Activated T-cell treated with anti-CD3 and anti-CD28 coated beads, Interleukin-2, amount 50 U/mL, for 4 hours (primary cell): Measurements from ENCODE around the gene INO80D. TPM values are rescaled to one million over a fixed set of nuclear protein-coding genes. Genes with fewer than 3 reads are reported as not detected.
"Not testable (repeated sequence)": the region's sequence is repeated elsewhere in the genome, so short reads cannot be mapped to it uniquely, and the experiment has no call there.

Source experiments
- ATAC-seq, 2 donors: fragments of 200-7000 bp; cut with Tn5 transposase; one replicate each; pipeline ENCODE4 v1.10.0; 2021
- DNase-seq: peaks from one replicate; pipeline ENCODE4 v3.0.0-alpha.2; 2020
- H3K27me3 Mint-ChIP-seq: one replicate; pipeline ENCODE4 v1.8.0; 2021; ENCODE audit warnings: low read depth, mixed read lengths
- H3K36me3 Mint-ChIP-seq: one replicate; pipeline ENCODE4 v1.8.0; 2022; ENCODE audit warnings: mixed read lengths; ENCODE audit not compliant: insufficient read depth
- H3K4me1 Mint-ChIP-seq: one replicate; pipeline ENCODE4 v1.8.0; 2021; ENCODE audit warnings: low read depth, mixed read lengths
- H3K4me3 Mint-ChIP-seq: one replicate; pipeline ENCODE4 v1.8.0; 2021; ENCODE audit warnings: mild to moderate bottlenecking, moderate library complexity, mixed read lengths
- H3K9me3 Mint-ChIP-seq: one replicate; pipeline ENCODE4 v1.8.0; 2021; ENCODE audit warnings: mixed read lengths
- total RNA-seq, 3 donors: library from RNA; stranded (reverse); gene quantifications; one replicate each; pipeline ENCODE4 v1.2.1, GENCODE V29; 2021

INO80D gene
- total RNA-seq, 3 donors from 2014 or later, result 20.6 to 22.3 (median 21.4) TPM

DNA sequence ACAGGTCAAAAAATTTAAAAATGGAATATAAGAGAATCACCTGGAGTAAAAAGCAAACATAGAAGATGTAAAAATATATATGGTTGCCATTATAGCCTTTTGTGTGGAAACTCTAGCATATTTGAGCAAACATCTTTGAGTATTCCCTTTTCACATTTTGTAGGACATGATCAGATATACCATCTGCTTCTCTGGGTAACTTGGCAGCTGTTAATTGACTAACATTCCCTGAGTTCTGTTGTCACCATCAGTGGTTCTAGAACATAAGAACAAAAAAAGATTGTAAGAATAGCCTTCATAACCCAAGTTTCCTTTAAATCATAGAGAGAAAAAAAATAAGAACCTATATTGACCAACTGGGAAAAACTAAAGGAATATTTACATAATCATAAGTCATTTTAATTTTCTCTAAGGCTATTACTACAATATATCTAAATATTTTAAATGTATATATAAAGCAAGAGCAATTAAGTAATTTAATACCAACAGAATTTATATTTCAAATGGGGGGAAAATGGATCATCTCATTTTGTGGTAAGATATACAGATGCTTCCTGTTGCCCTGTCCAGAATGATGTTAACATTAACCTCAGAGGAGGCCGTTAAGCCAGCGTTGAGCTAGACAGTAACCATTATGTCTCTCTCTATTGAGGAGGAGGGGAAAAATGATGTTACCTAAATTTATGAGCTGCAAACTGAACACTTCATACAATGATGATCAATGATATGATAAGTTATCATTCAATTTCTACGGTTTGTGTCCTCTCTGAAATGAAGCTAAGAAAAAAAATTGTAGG, 9.8 kb upstream of the INO80D start:
- Mint-ChIP-seq H3K27me3 (no peaks in the 10 kb centered on the region), H3K9me3 (no peaks in the 10 kb centered on the region), H3K4me1 (no peaks in the 10 kb centered on the region), H3K4me3 (no peak overlapping the region), H3K36me3 (no peaks in the 10 kb centered on the region)
- ATAC-seq (no peak), DNase-seq (no peak)

DNA sequence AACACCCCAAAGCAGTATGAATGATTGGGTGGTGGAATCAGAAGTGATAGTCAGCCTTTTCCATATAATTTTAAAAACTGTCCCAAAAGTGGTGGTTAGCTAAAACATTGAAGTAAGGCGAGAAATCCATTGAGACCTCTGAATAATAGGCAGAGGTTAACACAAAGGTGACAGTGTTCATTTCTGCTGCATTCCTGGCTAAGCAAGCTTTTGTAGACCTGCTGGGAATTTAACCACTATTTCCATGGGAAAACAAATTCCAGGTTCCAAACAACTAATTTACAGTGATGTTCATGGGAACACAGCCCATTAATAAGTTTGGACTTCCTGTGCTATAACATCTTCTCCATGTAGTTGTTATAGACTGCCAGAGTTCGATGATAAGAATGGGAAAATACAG, 6.3 kb upstream of the INO80D start:
- no peak overlapping the region for H3K4me3 Mint-ChIP-seq
- peaks cover 8% of the 10 kb centered on the region for H3K4me1 Mint-ChIP-seq
- ATAC-seq, result no peak
- no peak for DNase-seq
- no peaks in the 10 kb centered on the region for H3K27me3 Mint-ChIP-seq
- no peaks in the 10 kb centered on the region for H3K9me3 Mint-ChIP-seq
- H3K36me3 Mint-ChIP-seq, result peaks cover 1% of the 10 kb centered on the region

DNA sequence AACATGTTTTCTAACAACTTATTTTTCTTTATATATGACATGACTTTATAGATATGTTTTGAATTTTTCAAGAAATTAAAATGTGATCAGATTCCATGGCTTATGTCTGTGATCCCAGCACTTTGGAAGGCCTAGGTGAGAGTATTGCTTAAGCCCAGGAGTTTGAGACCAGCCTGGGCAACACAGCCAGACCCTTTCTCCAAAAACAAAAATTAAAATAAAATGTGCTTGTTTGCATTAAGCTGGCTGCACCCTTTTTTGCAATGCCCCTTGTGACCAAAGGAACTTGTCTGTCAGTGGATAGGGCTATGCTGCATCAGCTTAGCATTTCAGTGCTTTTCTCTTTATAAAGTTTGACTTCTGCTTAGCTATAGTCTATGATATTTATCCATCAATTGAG, 2.3 kb upstream of the INO80D start:
- no peaks in the 10 kb centered on the region for H3K9me3 Mint-ChIP-seq
- H3K27me3 Mint-ChIP-seq, result no peaks in the 10 kb centered on the region
- H3K4me1 Mint-ChIP-seq, result peaks cover 25% of the 10 kb centered on the region
- ATAC-seq (no peak), DNase-seq (no peak)
- no peak overlapping the region for H3K4me3 Mint-ChIP-seq
- H3K36me3 Mint-ChIP-seq, result peaks cover 1% of the 10 kb centered on the region

DNA sequence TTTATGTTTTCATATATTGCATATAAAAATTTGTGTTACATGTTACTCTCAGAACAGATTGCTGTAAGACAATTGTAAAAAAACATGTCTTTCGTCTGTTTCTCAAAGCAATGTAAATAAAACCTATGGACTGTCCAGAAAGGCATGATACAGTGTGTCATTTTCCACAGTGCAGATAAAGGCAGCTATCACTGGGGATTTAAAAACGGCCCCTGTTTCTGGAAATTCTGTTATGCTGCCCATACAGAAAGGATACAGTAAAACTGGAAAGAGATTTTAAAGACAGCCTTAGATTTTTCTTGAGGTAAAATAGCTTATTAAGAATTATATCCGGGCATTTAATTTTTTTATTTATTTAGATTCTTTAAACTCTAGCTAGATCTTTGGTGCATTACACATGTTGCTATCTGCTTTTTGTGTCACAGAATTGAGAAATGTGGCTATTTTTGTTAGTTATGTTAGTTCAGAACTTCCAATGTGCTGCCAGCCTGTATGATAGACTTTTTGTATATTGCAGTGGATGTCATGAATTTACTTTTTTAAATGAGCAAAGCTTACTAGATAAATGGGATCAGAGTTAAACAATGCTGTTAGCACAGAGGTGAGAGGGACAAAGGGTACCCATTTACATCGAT, 859 bp upstream of the INO80D start:
- Mint-ChIP-seq H3K27me3 (no peaks in the 10 kb centered on the region), H3K4me3 (peak overlapping the region; percentile 99), H3K36me3 (peaks cover 1% of the 10 kb centered on the region), H3K4me1 (peaks cover 32% of the 10 kb centered on the region), H3K9me3 (no peaks in the 10 kb centered on the region)
- no peak for DNase-seq
- no peak for ATAC-seq

DNA sequence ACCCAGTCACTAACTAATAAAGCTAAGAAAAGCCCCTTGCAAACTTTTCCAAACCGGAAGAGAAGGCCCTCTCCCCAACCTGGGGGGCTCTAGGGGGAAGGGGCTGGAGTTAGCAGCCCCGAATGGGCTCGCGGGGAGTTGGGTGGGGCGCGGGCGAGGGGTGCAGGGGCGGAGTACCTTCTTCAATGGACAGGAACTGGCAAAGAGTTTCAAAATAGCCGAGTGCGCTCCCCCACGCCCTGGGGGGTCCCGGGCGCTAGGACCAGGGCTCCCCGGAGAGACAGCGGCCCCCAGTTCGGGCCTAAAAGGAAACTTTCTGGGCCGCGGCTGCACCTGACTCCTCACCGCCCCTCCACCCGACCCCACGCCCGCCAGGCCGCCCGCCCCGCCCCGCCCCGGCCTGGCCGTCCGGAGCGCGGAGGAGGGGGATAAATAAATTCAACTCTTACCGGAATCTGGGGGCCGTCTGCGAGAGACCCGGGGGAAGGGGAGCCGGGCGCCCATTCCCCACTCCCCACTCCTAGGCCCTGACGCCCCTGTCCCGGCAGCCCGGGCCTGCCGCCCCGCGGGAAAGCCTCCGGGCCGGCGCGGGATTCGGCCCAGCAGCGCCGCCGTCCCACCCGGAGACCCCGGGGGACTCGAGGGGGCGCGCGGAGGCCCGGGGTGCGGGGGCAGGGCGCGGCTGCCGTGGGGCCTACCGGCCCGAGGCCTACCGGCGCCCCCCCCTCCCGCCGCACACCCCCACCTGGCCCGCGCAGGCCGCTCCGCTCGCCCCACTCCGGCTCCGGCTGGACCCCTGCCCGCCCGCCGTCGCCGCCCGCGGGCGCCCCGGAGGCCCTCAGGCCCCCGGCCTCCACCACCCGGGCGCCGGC, 868 bp downstream of the INO80D start:
- DNase-seq, result peak; percentile 22
- H3K4me3 Mint-ChIP-seq, result peak overlapping the region; percentile 99
- H3K36me3 Mint-ChIP-seq, result peaks cover under 1% of the 10 kb centered on the region
- peaks cover 42% of the 10 kb centered on the region for H3K4me1 Mint-ChIP-seq
- ATAC-seq, result peak; percentile 44 to 49
- H3K9me3 Mint-ChIP-seq, result no peaks in the 10 kb centered on the region
- H3K27me3 Mint-ChIP-seq, result no peaks in the 10 kb centered on the region

DNA sequence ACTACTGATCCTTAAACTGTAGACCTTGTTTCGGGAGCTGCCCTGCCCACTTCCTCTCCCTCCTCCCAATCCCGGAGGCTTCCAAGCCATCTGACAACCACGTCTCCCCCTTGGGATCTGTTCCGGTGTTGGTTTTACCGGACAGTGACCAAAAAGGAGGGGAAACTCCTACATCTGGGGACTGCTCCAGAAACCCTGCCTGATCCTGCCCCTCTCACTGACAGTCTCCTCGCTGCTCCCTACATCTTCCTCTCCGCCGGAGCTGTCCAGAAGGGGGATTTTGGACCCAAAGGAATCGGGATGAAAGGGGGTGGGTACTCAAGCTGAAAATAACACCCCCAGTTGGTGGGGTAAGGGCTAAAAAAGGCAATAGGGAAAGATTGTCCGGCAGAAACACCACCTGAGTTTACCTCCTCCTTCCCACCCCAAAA, 1.5 kb downstream of the INO80D start:
- H3K36me3 Mint-ChIP-seq, result no peaks in the 10 kb centered on the region
- no peak for ATAC-seq

DNA sequence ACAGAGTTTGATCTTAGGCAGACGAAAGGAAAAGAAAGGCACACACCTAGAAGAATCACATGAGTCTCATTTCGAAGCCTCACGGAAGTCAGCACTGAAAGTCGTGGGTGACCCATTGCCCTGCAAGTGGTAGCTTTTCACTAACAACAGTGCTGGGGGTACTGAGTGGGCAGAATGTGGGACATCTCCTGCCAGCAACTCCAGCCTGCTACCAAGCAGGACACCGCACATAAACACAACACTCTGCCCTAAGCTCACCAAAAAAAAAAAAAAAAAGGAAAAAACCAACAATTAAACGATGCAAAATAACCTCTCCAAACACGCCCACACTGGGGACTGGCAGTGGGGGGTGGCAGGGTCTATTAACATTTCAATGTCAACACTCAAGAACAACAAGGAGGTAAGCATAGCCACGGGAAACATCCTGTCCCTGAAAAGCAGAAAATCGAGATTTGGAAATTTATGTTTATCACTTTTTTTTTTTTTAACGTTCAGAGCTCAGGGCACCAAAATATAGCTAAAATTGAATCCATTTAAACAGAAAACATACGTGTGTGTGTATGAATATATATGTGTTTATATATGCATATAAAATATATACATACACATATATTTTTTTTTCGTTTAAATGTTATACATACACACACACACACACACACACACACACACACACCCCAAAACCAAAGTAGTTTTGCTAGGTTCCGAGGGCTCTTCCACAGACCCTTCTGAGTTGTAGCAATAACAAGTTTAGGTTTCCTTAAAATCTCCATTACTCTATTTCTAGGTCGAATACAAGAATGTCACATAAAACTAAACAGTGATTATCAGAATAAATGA, 2.2 kb downstream of the INO80D start:
- ATAC-seq (no peak), DNase-seq (no peak)
- peaks cover 49% of the 10 kb centered on the region for H3K4me1 Mint-ChIP-seq
- peak overlapping the region; percentile 97 for H3K4me3 Mint-ChIP-seq
- H3K36me3 Mint-ChIP-seq, result no peaks in the 10 kb centered on the region
- no peaks in the 10 kb centered on the region for H3K9me3 Mint-ChIP-seq
- no peaks in the 10 kb centered on the region for H3K27me3 Mint-ChIP-seq

More for the DNA sequence above, 1.5 kb downstream of the INO80D start:
- Mint-ChIP-seq H3K4me1 (peaks cover 49% of the 10 kb centered on the region), H3K4me3 (peak overlapping the region; percentile 97), H3K27me3 (no peaks in the 10 kb centered on the region), H3K9me3 (no peaks in the 10 kb centered on the region)
- DNase-seq, result no peak

DNA sequence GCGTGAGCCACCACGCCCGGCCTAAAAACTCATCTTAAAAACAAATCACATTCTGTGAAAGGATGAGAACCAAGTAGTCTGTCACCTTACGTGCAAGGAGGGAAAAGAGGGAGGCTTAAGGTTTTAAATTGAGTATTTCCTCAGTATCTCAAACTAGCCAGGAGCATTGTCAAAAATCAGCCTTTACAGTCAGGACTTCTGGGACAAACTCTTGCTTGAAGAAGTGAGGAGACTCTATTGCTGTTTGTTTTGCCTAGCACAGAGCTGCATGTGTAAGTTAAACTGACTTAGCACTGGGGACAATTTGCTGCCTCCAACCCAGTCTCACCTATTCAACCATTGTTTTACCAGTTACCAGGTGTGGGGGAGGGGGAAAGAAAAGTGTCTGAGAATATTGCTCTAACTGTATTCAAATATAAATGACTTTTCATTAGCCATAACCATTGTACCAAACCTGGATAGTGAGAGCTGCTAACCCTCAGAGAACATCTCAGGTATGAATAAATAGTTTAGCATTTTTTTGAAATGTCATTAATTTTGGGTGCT, 3.6 kb downstream of the INO80D start:
- Mint-ChIP-seq H3K4me1 (peaks cover 52% of the 10 kb centered on the region), H3K27me3 (no peaks in the 10 kb centered on the region), H3K9me3 (no peaks in the 10 kb centered on the region), H3K4me3 (no peak overlapping the region), H3K36me3 (peaks cover 3% of the 10 kb centered on the region)
- DNase-seq (no peak), ATAC-seq (no peak)

DNA sequence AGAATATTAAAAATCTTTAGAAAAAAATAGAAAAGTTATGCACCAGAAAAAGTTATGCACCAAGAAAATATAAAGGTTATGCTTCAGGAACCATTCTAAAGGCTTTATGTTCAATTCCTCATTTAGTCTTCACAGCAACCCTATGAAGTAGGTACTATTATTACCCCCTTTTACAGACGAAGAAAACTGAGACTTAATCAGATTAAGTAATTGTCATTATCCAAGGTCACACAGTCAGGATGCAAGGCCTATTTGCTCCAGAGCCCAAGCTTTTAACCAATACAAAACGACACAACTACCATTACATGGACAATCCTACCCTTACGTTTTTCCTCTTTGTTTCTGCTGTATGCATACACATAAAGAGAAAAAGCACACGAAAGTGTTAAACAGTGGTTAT, 5.0 kb downstream of the INO80D start:
- ATAC-seq (no peak), DNase-seq (no peak)
- H3K36me3 Mint-ChIP-seq, result peaks cover 3% of the 10 kb centered on the region
- no peaks in the 10 kb centered on the region for H3K9me3 Mint-ChIP-seq
- H3K27me3 Mint-ChIP-seq, result no peaks in the 10 kb centered on the region
- H3K4me1 Mint-ChIP-seq, result peaks cover 41% of the 10 kb centered on the region
- H3K4me3 Mint-ChIP-seq, result no peak overlapping the region

DNA sequence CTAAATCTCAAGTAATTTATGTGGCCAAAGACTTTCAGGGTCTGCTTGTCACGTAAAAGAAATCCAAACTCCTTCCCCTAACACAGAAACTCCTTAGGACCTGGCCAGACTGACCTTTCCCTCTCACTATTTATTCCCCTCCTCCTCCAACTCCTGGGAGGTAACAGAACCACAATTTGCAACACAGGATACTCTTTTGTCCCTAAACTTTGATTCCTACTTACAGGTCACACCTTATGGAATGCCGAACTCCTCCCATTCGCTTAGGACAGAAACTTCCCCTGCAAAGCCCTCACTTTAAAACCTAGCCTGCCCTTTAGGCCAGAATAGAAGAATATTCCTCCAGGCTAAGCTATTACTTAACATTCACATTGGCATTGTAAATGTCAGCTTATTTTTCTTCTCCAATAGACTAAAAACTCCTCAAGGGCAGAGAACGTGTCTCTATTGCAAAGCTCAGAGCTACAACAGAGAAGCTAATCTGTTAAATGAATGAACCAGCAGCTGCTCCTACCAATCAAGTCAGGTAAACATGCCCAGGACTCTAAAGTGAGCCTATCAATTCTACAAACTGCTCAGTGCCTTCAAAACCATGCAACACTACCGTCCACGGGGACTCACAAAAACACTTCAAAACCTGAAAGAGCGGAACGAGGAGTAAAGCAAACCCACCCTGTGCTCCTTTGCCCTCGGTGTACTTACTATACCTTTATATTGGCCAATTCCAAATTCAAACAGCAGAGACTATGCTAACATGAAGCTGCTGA, 6.1 kb downstream of the INO80D start:
- H3K4me3 Mint-ChIP-seq, result no peak overlapping the region
- ATAC-seq, result no peak
- H3K27me3 Mint-ChIP-seq, result no peaks in the 10 kb centered on the region
- H3K36me3 Mint-ChIP-seq, result peaks cover 3% of the 10 kb centered on the region
- no peak for DNase-seq
- peaks cover 44% of the 10 kb centered on the region for H3K4me1 Mint-ChIP-seq
- no peaks in the 10 kb centered on the region for H3K9me3 Mint-ChIP-seq

DNA sequence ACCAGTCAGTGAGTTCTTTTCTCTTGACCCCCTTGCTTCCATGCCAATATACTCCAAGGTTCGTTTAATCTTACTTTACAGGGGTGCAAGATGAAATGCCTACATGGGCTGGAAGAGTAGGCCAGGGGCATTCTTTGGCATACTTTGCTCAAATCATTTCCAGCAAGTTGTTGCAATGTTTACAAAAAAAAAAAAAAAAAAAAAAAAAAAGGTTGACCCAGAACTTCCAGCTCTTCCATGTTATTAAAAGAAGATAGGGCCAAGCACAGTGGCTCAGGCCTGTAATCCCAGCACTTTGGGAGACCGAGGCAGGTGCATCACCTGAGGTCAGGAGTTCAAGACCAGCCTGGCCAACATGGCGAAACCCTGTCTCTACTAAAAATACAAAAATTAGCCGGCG, 8.1 kb downstream of the INO80D start:
- H3K36me3 Mint-ChIP-seq, H3K4me3 Mint-ChIP-seq, H3K27me3 Mint-ChIP-seq, DNase-seq, H3K9me3 Mint-ChIP-seq, ATAC-seq: not testable (repeated sequence)
- H3K4me1 Mint-ChIP-seq, result peaks cover 47% of the 10 kb centered on the region

DNA sequence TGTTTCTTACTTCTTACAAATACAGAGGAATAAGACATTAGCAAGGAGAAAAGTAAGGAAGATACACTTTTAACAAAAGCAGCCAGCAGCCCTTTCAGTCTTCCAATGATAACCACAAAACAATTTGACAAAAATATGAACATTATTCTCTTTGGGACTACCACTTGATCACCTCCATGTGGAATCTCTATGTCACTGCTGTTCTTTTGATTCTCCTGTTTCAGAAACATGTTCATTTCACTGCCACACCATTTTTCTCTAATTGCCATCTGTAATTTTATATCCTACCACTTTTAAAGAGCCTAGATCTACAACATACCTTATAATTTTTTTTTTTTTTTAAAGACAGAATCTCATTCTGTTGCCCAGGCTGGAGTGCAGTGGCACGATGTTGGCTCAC, 10.9 kb downstream of the INO80D start:
- H3K27me3 Mint-ChIP-seq, result no peaks in the 10 kb centered on the region
- peaks cover 40% of the 10 kb centered on the region for H3K4me1 Mint-ChIP-seq
- peaks cover 10% of the 10 kb centered on the region for H3K36me3 Mint-ChIP-seq
- no peak for DNase-seq
- H3K9me3 Mint-ChIP-seq, result no peaks in the 10 kb centered on the region
- no peak overlapping the region for H3K4me3 Mint-ChIP-seq
- no peak for ATAC-seq

DNA sequence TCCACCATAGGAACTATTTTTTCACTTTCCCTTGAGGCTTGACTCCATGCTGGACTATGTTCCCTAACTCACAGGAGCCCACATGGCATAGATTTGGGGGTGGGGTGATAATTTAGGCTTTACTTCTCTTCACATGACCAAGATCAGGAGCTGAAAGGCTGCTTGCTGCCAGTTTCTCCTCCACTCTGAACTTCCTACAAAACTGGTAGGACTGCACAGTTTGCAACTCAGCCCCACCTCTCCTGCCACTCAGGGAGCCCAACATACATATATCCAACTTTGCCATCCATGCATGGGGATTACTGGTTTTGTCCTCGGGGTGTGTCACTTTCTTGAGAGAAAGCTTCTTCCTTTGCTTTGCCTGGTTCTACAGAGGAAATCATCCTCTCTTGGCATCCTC, 14.2 kb downstream of the INO80D start:
- Mint-ChIP-seq H3K4me1 (peaks cover 37% of the 10 kb centered on the region), H3K9me3 (no peaks in the 10 kb centered on the region), H3K36me3 (peaks cover 10% of the 10 kb centered on the region), H3K4me3 (no peak overlapping the region), H3K27me3 (no peaks in the 10 kb centered on the region)
- DNase-seq (no peak), ATAC-seq (no peak)
